GM12865 (cell line): Measurements from ENCODE around the gene CASZ1.

Experiments used
- DNase-seq: peaks from one replicate; pipeline ENCODE4 v3.0.0; 2010; ENCODE audit warnings: low read depth
- H3K4me3 ChIP-seq: 2 replicates; pipeline ENCODE4 v1.5.1; 2011; ENCODE audit warnings: mild to moderate bottlenecking, low read depth, low read length, control low read depth
- CTCF ChIP-seq: IDR thresholded peaks from 2 replicates; pipeline ENCODE4 v1.5.1; 2011; ENCODE audit warnings: low read length, control low read depth, low read depth, inconsistent platforms; ENCODE audit not compliant: insufficient read depth; ENCODE audit errors: missing control alignments

The CASZ1 gene

GRCh38 chr1:10658396-10659066 lies 137.9 kb downstream of the CASZ1 start:
- TF ChIP-seq CTCF = no peak
- no peak overlapping the region for H3K4me3 ChIP-seq
- no peak for DNase-seq

DNA sequence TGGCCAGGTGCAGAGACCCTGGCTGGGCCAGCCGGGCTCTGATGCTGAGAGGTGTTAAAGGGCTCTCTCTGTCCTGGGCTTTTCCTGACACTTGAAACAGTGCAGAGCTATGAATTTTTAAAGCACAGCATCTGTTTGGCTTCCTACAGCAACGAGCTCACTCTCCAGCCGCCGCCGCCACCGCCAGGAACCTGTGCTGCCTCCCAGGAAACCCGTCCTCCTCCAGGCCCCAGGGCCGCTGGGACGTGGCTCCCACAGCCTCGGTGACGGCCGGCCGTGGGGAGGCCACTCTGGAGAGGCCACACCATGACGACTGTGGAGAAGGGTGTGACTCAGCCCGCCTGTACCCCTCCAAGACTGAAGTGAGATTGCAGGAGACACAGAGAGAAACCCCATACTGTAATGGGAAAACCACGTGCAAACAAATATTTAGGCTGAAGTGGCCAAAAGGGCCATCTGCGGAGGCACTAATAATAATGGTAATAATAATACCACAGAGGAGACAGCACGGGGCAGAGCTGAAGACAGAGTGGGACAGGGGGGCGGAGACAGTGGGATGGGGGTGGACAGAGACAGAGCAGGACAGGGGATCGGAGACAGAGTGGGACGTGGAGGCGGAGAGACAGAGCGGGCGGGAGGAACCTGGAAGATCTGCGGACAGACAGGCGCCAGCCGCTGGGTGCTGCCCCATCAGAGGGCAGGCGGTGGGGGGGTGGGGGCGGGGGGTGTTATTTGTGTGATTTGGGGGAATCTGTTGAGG lies 139.2 kb downstream of the CASZ1 start:
- no peak for TF ChIP-seq CTCF
- DNase-seq = no peak
- no peak overlapping the region for H3K4me3 ChIP-seq

DNA sequence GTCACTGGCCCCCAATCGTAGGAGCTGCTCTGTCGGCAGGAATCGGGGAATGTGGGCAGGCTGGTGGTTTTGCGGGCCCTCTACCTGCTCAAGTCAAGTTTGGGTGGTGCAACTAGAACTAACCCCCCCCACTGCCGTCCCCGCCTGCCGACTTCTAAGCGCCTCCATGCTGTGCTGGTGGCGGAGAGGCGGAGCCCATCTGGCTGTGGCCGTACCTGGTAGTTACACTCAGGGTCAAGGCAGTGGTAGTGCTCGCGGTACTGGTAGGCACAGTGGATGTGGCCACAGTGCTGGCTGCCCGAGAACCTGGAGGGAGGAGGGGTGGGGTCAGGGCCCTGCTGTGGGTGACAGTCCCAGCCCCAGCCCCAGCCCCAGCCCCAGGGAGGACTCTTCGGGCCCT lies 140.0 kb downstream of the CASZ1 start:
- no peak for TF ChIP-seq CTCF
- H3K4me3 ChIP-seq = no peak overlapping the region
- DNase-seq = no peak

- TF ChIP-seq CTCF = no peak
- no peak for DNase-seq
- no peak overlapping the region for H3K4me3 ChIP-seq
Observed at GRCh38 chr1:10655002-10655401, 141.4 kb downstream of the CASZ1 start.

DNA sequence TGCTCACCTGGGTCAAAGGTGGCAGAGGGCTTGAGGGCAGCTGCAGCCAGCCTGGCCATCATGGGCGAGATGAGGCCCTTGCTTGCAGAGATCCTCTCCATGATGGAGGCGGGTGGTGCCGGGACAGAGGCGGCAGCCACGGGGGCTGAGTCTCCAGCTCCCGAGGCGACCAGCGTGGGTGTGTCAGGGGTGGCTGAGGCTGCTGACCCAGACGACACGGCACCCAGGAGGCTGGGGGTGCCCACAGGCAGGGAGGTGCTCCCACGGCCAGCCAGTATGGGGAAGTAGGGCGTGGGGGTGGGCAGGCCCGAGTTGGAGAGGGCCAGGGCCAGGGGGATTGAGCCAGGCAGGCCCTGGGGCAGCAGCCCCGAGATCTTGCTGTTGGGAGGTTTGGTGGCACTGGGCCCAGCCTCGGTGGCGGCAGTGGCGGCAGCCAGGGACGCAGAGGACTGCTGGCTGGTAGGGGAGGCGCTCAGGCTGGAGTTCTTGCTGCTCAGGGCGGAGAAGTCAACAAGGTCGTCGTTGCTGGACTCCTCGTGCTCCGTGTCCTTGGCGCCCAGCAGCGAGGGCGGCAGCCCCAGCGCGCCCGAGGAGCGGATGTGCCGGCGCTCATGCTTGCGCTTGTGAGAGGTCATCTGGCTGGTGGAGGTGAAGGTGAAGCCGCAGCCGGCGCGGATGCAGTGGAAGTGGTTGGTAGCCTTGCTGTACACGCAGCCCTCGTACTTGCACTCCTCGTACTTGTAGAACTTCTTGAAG lies 142.9 kb downstream of the CASZ1 start:
- no peak overlapping the region for H3K4me3 ChIP-seq
- TF ChIP-seq CTCF = no peak
- no peak for DNase-seq

- DNase-seq = no peak
- H3K4me3 ChIP-seq = no peak overlapping the region
- no peak for TF ChIP-seq CTCF
Observed at GRCh38 chr1:10652626-10653025, 143.8 kb downstream of the CASZ1 start.
